GM18870 (cell line): ENCODE data around the gene SLC41A1.
"Not testable (repeated sequence)": the region's sequence is repeated elsewhere in the genome, so short reads cannot be mapped to it uniquely, and the experiment has no call there.

Source experiments
- ATAC-seq: cut with Tn5 transposase; IDR thresholded peaks from one replicate; pipeline ENCODE4 v1.9.1; 2021; ENCODE audit warnings: moderate library complexity; ENCODE audit not compliant: unreplicated experiment

Gene SLC41A1

GRCh38 chr1:205823260-205823659 is 10.3 kb upstream of the SLC41A1 start:
- not testable (repeated sequence) for ATAC-seq

GRCh38 chr1:205822397-205822796 is 9.4 kb upstream of the SLC41A1 start:
- ATAC-seq: no peak

GRCh38 chr1:205817988-205818387 is 5.0 kb upstream of the SLC41A1 start:
- no peak for ATAC-seq

GRCh38 chr1:205817364-205817763 is 4.4 kb upstream of the SLC41A1 start:
- no peak for ATAC-seq

GRCh38 chr1:205813755-205814058 is 709 bp upstream of the SLC41A1 start:
- ATAC-seq: no peak

- no peak for ATAC-seq
These were observed 624 bp downstream of the SLC41A1 start for GRCh38 chr1:205812271-205812877.

- no peak for ATAC-seq
These were observed 1.3 kb downstream of the SLC41A1 start for GRCh38 chr1:205811660-205812059.

- ATAC-seq: no peak
These were observed 2.4 kb downstream of the SLC41A1 start for GRCh38 chr1:205810448-205811157.

- ATAC-seq: no peak
These were observed 3.1 kb downstream of the SLC41A1 start for GRCh38 chr1:205809942-205810345.

- no peak for ATAC-seq
These were observed 3.5 kb downstream of the SLC41A1 start for GRCh38 chr1:205809469-205809868.

- ATAC-seq: no peak
These were observed 7.8 kb downstream of the SLC41A1 start for GRCh38 chr1:205805082-205805711.

- no peak for ATAC-seq
These were observed 8.4 kb downstream of the SLC41A1 start for GRCh38 chr1:205804605-205805004.

- ATAC-seq: no peak
These were observed 9.0 kb downstream of the SLC41A1 start for GRCh38 chr1:205803986-205804385.

GRCh38 chr1:205802060-205802459 is 10.9 kb downstream of the SLC41A1 start:
- ATAC-seq: no peak

- no peak for ATAC-seq
These were observed 11.9 kb downstream of the SLC41A1 start for GRCh38 chr1:205800981-205801703.

GRCh38 chr1:205800427-205800826 is 12.6 kb downstream of the SLC41A1 start:
- no peak for ATAC-seq

- ATAC-seq: no peak
These were observed 14.4 kb downstream of the SLC41A1 start for GRCh38 chr1:205798577-205798976.

- no peak for ATAC-seq
These were observed 15.8 kb downstream of the SLC41A1 start for GRCh38 chr1:205797168-205797567.

GRCh38 chr1:205794011-205794730 is 18.8 kb downstream of the SLC41A1 start:
- ATAC-seq: no peak

- ATAC-seq: no peak
These were observed 19.9 kb downstream of the SLC41A1 start for GRCh38 chr1:205792961-205793673.
